Left renal pelvis (tissue), 4 donors: ENCODE results near the gene IMMP2L. TPM values are rescaled to one million over a fixed set of nuclear protein-coding genes. Genes with fewer than 3 reads are reported as not detected.
"Not testable (repeated sequence)": the region's sequence is repeated elsewhere in the genome, so short reads cannot be mapped to it uniquely, and the experiment has no call there.

ENCODE experiments used
- DNase-seq, 4 donors: peaks; one replicate each; pipeline ENCODE4 v3.0.0-alpha.2; 2013; ENCODE audit warnings: low read depth in 4 of 4, low spot score in 3 of 4
- polyA plus RNA-seq, 4 donors: library from polyadenylated mRNA; unstranded; fragments of 120-200 nt; gene quantifications; one replicate each; pipeline ENCODE4 v1.2.1, GENCODE V29; 2013; ENCODE audit not compliant: insufficient read length in 4 of 4

Gene IMMP2L
- polyA plus RNA-seq, 4 donors: 19.8 to 41.9 (median 41.3) TPM

DNA sequence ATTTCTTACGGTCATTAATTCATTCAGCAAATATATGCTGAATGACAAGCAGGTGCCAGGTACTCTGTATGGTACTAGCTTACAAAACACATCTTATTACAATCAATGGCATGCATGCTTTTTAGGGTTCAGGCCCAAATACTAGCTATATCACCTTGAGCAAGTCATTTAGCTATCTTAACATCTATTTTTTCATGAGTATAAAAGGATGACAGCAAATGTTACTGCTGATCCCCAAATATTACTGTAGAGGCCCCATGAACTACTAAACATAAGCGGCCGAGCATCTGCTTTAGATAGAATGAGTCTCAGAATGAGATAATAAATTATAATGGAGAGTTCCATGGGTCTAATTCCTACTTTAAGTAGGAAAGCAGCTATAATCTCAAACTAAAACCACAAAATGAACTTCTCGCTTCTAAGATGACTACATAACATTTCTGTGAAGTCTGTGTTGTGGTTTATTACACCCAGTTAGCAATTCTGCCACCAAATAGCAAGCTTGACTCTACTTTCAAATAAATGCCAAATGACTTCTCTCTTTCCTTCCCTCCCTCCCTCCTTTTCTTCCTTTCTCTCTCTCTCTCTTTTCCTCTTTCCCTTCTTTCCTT is 585.1 kb downstream of the IMMP2L start:
- DNase-seq: no peak

DNA sequence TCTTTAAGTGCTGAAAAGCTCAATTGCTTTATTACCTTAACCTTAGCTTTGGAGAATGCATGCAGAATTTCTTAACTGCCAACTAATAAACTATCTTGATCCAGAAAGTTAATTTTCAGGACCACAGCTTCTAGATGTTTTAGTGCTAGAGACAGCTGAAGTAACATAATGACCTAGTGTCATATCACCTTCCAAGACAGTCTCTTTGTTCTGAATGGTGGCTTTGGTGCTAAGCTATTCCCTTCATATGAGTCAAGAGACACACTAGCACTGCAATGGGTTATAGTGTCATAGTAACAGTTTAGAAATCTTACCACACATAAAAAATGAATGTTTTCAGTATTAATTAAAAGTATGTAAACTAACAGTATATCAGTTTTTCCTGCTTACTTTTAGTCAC is 586.8 kb downstream of the IMMP2L start:
- DNase-seq: no peak

DNA sequence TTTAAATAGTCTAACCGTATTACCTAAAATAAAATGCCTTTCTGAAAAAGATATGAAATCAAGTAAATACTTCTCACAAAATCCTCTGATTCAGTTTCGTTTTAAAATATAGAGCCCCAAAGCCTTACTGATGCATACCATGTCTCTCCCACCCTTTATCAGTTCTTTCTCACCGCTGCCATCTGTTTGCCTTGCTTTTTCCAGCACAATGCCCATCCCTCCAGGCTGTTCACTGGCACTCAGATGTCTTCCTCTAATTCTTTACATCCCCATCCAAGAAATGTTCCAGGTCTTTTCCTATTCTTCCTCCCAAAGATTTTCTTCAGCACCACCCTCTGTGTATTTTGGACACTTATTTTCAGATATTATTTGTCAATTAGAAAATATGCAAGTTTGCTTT is 587.9 kb downstream of the IMMP2L start:
- no peak for DNase-seq

DNA sequence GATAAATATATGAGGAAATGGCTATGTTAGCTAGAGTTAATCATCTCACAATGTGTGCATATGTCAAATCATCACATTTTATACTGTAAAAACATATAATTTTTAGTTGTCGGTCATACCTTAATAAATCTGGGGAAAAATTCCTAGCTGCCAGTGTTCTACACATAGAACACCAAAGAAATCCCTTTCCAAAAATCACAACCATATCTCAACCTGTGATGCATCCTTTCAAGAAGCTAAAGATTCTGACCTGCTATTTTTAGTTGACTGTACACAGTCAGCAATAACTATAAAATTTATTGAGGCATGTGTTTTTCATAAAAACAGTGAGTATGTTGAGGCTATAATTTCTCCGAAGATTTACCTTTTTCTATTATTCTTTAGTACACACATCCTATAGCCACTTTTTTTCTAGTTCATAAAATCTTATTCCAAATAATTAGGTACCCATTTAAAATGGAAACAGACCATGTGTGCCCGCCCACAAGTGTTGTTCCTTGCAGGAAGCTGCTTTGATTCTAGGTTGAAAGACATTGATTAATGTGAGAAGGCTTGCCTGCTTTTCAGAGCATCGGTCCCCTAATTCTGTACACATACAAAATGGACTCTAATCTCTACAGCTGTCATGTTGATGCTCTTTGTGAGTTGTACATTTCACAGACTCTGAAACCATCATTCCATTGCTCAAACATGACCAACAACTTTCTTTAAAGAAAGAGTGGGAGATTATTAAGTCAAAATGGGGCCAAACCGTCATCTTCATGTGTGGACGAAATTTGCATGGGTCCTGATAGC is 588.9 kb downstream of the IMMP2L start:
- no peak for DNase-seq

DNA sequence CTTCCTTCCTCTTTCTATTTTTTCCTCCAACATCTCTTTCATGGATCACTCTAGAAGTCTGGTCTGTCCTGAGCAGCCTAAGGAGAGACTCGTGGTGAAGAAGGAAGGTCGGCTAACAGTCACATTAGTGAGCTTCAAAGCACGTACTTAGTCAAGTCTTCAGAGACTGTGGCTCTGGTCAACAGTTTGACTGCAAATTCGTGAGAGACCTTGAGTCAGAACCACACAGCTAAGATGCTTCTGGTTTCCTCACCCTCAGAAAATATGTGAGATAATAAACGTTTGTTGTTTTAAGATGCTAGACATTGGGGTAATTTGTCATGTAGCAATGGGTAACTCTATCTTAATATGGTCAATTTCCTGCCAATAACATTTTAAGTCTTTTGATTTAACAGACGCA is 597.5 kb downstream of the IMMP2L start:
- DNase-seq: no peak

DNA sequence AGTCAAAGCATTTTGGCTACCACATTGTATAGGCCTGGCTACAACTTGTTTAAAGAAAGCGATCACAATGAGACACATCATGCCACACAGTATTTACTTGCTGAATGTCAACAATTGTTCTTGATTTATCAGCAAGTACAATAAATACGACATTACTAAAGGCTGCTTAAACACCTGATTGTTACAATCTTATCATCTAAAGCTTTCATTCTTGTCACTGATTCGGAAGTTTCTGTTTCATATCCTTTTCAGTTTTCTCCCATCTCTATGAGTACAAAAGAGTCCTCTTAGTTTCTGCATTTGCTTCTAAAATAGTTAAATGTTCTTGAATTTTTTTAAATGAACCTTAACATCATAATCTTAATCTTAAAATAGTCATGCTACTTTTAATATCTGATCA is 599.5 kb downstream of the IMMP2L start:
- no peak for DNase-seq

DNA sequence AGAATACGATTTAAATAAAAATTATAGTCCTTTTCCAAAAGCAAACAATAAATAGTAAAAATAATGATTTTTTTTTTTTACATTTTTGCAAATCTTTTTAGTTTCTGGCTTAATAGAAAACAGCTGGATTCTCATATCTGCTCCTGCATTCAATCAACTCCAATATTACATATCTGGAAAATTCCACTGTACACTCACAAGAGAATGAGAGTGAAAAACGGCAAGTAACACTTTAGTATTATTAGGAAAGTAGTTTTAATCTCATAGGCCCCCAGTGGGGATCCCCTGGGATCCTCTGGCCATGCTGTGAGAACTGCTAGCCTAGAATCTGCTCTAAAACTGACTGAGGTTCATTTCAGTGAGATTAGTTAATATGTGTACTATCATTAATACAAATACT is 599.9 kb downstream of the IMMP2L start:
- DNase-seq: no peak

DNA sequence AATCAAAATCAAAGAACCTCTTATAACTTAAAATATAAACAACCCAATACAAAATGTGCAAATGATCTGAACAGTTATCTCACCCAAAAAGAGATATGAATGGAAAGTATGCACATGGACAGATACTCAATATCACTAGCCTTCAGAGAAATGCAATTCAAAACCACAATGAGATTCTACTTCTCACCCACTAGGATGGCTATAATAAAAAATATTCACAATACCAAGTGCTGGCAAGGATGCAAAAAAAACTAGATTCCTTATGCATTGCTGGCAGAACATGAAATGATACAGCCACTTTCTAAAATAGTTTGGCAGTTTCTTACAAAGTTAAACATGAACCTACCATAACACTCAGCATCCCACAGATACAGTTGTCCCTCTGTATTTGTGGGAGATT is 601.5 kb downstream of the IMMP2L start:
- DNase-seq: no peak

DNA sequence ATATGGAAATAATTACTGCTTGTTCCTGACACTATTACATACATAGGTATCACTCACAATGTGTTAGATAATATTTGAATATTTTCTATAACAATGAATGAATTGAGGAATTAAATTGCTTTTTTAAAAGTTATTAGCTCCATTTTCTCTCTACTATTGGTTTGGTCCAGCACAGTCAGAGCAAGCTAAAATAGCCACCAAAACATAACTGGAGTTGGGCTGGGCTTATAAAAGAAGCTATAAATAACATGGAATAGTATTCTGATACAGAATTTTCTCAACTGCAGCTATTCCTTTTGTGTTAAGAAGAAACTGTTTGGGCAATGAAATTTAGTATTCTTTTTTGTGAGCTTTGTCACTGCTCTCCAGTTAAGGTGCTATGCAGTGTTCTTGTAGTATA is 614.0 kb downstream of the IMMP2L start:
- DNase-seq: no peak

DNA sequence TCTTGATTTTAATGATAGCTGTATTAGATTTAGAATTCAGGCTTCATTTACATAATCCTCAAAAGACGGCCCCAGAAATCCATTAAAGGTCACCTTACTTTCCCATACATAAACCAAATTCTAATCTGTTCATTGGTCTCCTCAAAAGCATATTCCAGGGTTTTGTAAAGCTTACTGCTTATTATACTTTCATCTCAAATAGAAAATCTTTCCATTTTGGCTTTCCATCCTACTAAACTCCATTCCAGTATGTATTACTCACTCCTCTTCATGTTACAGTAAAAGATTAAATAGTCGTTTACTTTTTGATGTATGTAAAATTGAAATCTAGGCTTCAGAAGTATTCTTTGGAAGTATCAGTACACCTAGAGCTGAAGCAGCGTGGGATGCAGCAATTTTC is 614.9 kb downstream of the IMMP2L start:
- DNase-seq: no peak

DNA sequence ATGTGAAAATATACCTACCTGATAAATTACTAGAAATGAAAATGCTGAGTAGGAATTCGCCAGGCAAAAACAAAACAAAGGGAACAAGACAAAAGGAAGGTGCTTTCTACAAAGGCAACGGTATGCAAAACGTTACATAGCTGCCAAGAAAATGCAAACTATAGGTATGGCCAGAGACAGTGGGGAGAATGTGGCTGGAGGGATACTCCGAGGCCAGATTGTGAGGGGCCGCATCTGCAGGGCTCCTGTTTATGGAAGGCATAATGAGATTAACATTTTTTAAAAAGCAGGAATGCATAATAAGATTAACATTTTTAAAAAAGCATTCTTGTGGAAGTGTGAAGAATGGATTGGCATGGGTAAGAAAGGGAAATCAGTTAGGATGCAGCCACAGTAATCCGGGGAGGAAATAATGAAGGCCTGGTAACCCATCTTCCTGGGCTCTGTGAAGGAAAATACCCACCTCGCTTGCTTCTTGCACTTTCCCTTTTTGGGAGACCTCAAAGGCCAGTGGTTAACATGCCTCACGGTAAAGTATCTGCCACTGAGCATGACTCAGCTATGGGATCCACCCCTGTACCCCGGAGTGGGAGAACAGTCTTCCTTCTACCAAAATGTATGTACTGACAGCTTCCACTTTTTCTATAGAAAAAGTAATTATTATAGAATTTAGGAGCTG is 617.2 kb downstream of the IMMP2L start:
- DNase-seq: no peak

DNA sequence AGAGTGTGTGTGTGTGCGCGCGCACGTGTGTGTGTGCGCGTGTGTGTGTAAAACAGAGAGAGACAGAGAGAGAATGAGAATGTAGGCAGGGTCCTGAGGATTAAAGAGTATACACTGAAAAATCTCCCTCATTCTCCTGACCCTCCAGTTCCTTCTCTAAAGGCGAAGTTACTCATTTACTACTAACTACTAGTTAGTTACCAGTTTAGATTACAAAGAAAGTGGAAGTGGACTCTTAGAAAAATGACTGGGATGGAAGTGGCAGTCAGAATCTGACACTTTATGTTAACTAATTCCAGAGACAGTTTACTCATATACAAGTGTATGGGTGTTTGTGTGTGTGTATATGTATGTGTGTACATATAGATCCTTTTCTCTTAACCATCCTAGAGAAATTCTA is 617.8 kb downstream of the IMMP2L start:
- DNase-seq: no peak

DNA sequence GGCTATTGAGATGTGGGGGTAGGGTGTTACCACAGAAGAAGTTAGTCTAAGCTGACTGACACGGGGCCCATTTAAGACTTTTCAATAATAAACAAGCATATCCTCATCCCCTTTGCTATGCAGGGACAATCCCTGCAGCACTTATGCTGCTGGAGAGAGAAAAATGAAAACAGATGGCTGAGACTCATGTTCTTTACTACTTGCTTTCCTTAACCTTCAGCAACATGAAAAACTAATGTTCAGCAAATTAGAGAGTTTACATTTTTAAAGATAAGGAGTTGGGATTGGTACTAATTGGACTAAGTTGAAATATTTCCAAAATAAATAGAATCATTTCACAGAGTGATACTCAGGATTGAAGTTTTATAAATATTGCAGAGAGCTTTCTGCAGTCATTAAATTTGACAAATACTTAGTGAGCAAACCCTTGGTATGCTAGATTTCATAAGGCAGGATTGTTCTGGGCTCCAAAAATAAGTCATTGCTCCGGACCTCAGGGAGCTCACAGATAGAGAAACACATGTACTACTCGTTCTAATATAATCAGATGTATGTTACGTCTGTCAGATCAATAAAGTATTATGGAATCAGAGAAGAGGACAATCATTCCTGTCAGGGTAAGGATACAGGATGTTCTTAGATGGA is 618.5 kb downstream of the IMMP2L start:
- no peak for DNase-seq

DNA sequence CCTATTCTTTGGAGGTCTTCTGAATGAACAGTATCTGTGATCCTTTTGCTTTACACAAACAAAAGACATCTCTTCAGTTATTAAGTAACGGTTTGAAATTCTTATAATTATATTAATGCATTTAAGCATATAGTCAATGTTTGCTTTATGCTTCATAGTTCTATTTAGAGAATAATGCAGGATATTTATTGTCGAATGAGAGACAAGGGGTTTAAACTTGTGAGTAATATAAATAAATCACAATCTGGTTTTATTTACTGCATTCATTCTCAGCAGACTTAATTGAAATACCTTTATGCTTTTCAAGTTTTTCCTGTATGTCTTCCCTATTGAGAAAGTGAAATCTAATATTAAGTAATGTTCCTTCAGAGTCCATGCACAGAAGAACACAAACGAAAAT is 620.9 kb downstream of the IMMP2L start:
- no peak for DNase-seq

DNA sequence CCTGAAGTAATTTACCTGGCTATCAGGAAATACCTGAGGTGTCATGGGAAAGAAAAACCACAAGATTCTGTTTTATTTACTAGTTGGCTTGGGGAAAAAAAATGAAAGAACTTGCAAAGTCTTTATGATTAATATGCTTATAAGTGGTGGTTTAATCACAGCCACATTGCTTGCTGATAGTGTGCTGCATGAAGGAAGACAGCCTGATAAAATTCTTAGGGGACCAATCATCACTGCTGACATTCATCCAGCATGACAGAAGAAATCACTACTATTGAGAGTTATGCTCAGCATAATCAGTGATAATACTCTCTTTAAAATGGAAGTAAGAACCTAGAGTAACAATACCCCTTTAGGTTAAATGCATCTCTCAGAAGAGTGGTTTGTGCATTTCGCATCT is 621.5 kb downstream of the IMMP2L start:
- DNase-seq: no peak

DNA sequence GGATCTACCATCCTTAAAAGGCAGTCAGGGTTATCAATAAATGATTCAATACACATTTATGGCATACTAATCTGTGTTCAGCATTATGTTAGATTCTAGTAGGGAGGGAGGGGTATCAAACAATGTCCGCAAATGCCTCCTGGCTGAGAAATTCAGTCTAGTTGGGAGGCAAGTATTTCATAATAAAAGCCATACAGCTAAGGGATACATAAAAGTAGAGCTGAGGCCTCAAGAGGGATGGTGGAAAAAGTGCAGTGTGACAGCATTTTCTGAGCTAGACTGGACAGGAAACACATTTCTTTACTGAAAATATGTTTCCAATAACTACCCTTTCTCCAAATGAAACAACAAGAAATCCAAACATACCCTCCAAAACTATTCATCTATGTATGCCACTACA is 624.1 kb downstream of the IMMP2L start:
- no peak for DNase-seq

DNA sequence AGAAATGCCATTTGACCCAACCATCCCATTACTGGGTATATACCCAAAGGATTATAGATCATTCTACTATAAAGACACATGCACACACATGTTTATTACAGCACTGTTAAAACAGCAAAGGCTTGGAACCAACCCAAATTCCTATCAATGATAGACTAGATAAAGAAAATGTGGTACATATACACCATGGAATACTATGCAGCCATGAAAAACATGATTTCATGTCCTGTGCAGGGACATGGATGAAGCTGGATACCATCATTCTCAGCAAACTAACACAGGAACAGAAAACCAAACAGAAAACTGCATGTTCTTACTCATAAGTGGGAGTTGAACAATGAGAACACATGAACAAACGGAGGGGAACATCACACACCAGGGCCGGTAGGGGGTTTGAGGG is 625.6 kb downstream of the IMMP2L start:
- DNase-seq: not testable (repeated sequence)

DNA sequence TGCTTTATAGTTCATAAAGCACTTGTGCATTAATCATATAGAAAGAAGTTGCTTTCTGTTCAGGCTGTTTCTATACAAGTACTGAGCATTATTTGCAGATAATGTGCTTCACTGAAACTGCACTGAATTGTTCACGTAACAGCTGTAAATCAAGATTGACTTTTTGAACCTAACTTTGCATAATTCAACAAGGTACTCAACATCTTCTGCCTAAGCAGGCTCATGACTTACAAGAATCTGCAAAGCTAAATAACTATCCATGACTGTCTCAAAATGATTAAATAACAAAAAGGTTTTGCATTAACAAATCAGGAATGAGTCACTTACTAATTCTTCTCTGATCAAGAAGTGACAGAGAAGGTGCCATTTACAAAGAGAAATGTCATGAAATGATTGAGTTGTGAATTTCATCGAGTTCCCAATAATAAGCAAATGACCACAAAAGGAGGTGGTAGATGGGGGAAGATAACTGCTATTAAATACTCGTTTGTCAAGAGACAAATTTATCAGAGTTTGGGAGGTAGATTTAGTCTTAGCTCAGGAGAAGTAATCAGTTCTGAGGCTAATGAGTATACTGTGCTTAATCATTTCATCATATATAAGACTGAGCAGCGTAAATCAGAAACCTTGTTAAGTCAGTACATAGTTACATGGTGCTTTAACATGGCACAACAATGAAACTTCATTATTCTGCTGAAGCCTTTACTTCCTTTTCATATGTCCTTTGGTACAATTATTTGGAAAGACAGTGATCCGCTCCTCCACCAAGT is 632.6 kb downstream of the IMMP2L start:
- no peak for DNase-seq

DNA sequence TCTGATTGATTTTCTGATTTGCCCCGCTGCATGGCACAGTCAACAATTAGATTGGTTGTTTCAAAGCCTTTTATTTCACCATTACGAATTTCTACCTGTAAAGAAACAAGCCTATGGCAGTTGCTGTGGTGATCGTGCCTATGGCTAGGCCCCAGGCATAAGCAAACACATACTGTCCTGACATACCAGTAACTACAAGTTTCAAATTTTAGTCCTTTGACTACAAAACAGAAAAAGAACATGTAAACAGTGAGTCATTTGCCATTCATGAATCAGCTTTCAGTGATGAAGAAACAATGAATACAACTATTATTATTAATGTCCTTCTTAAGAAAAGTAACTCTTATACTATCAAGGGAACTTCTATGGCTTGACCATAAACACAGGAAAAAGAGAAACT is 639.4 kb downstream of the IMMP2L start:
- no peak for DNase-seq

DNA sequence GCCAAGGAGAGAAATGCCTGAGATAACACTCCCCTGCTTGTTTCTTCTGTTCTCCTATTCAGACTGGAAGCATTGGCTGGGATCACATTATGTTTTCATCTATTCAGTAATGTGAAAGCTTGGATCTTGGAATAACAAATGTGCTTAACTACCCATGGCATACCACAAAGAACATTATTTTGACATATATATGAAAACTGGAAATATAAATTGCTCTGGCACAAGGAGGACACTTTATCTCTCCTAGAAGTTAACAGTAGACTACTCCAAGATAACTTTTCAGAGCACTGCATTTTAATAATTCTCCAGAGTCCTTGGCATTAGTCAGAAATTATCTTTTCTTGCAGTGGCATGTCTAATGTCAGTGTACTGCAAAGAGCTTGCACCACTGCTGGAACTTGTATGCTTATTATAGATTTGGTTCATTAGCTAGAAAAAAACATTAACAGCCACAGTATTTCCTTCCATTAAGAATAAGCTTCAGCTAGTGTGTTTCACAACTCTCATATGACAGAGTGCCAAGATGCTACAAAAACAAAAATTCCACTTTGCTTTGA is 640.6 kb downstream of the IMMP2L start:
- no peak for DNase-seq
